GM12891 (cell line): ENCODE data around the gene ERP44.

ENCODE experiments used
- DNase-seq: peaks from one replicate; pipeline ENCODE4 v3.0.0; 2011; ENCODE audit warnings: low spot score; ENCODE audit not compliant: insufficient read length
- FAIRE-seq: peaks from 2 replicates; lab custom pipeline; 2011; peaks lifted over from hg19 to GRCh38; lab: Jason Lieb, UNC
- PAX5 ChIP-seq: IDR thresholded peaks from 2 replicates; pipeline ENCODE4 v1.6.1; 2011; ENCODE audit warnings: low read length, moderate library complexity, mild to moderate bottlenecking; ENCODE audit not compliant: insufficient read depth, severe bottlenecking
- POLR2A ChIP-seq: IDR thresholded peaks from 2 replicates; pipeline ENCODE4 v1.6.1; 2011; ENCODE audit warnings: low read depth, low read length, control low read depth
- POLR2AphosphoS5 ChIP-seq: IDR thresholded peaks from 2 replicates; pipeline ENCODE4 v1.6.1; 2011; ENCODE audit warnings: low read depth, low read length, control low read depth
- POU2F2 ChIP-seq: IDR thresholded peaks from 2 replicates; pipeline ENCODE4 v1.6.1; 2011; ENCODE audit warnings: low read depth, mild to moderate bottlenecking, control low read depth, low read length, moderate library complexity
- SPI1 ChIP-seq: IDR thresholded peaks from 2 replicates; pipeline ENCODE4 v1.6.1; 2011; ENCODE audit warnings: low read depth, low read length, control low read depth
- TAF1 ChIP-seq: IDR thresholded peaks from 2 replicates; pipeline ENCODE4 v1.6.1; 2011; ENCODE audit warnings: low read depth, low read length, control low read depth

Gene ERP44

DNA sequence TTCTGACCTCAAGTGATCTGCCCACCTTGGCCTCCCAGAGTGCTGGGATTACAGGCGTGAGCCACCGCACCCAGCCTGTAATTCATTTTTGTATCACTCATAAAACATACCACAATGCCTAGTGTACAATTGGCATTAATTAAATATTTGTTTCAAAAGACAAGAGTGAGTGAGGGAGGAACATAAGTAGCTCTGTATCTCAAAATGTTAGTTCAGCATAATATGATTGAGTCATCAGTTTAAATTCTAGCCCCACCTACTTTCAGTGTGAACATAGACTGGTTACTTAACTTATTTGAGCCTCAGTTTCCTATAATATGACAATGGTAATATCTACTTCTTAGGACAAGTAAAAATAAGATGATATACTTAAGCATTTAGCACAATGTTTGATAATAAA lies 27.1 kb upstream of the ERP44 start:
- FAIRE-seq = no peak
- DNase-seq = no peak
- TF ChIP-seq PAX5 = no peak
- TF ChIP-seq POLR2A = no peak
- TF ChIP-seq POLR2AphosphoS5 = no peak
- no peak for TF ChIP-seq POU2F2
- TF ChIP-seq TAF1 = no peak
- no peak for TF ChIP-seq SPI1

- no peak for DNase-seq
- TF ChIP-seq TAF1 = no peak
- no peak for TF ChIP-seq POLR2A
- no peak for TF ChIP-seq SPI1
- no peak for TF ChIP-seq POU2F2
- no peak for TF ChIP-seq PAX5
- no peak for TF ChIP-seq POLR2AphosphoS5
- FAIRE-seq = no peak
These were observed 26.4 kb upstream of the ERP44 start for GRCh38 chr9:100125236-100125635.

DNA sequence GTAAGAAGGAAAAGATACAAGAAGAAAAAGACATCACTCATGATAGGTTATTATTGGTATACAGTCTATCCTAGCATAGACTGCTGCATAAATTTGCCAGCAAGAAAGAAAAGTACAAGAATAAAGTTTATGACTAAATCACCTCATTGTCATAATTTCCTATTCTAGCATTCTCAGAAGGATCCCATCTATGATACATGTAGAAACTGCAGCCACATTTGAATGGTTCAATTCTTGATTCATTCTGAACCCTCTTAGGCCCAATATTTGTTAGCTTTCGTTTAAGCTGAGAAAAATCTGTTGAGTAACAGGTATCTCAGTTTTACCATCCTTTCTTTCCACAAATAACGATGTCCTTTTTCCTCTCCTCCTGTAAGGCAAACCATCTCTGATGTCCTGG lies 21.5 kb upstream of the ERP44 start:
- DNase-seq (no peak), FAIRE-seq (no peak)
- no peak for TF ChIP-seq SPI1
- TF ChIP-seq TAF1 = no peak
- no peak for TF ChIP-seq PAX5
- no peak for TF ChIP-seq POLR2A
- TF ChIP-seq POLR2AphosphoS5 = no peak
- TF ChIP-seq POU2F2 = no peak

GRCh38 chr9:100117316-100117715 lies 18.5 kb upstream of the ERP44 start:
- DNase-seq (no peak), FAIRE-seq (no peak)
- TF ChIP-seq TAF1 (no peak), SPI1 (no peak), POLR2AphosphoS5 (no peak), POLR2A (no peak), PAX5 (no peak), POU2F2 (no peak)

- no peak for FAIRE-seq
- no peak for TF ChIP-seq PAX5
These were observed 14.0 kb upstream of the ERP44 start for GRCh38 chr9:100112677-100113336.

GRCh38 chr9:100111235-100111634 lies 12.4 kb upstream of the ERP44 start:
- no peak for TF ChIP-seq SPI1
- no peak for TF ChIP-seq POU2F2
- TF ChIP-seq PAX5 = no peak
- TF ChIP-seq POLR2A = no peak
- TF ChIP-seq POLR2AphosphoS5 = no peak
- TF ChIP-seq TAF1 = no peak
- FAIRE-seq = no peak
- no peak for DNase-seq

More at GRCh38 chr9:100112677-100113336, 14.0 kb upstream of the ERP44 start:
- DNase-seq = no peak

GRCh38 chr9:100108559-100108958 lies 9.8 kb upstream of the ERP44 start:
- FAIRE-seq (no peak), DNase-seq (no peak)
- no peak for TF ChIP-seq TAF1
- TF ChIP-seq POLR2A = no peak
- TF ChIP-seq SPI1 = no peak
- no peak for TF ChIP-seq POLR2AphosphoS5
- TF ChIP-seq POU2F2 = no peak
- TF ChIP-seq PAX5 = no peak

- no peak for FAIRE-seq
- TF ChIP-seq POU2F2 (no peak), POLR2A (no peak), PAX5 (no peak), TAF1 (no peak)
- no peak for DNase-seq
These were observed 7.8 kb upstream of the ERP44 start for GRCh38 chr9:100106616-100107015.

DNA sequence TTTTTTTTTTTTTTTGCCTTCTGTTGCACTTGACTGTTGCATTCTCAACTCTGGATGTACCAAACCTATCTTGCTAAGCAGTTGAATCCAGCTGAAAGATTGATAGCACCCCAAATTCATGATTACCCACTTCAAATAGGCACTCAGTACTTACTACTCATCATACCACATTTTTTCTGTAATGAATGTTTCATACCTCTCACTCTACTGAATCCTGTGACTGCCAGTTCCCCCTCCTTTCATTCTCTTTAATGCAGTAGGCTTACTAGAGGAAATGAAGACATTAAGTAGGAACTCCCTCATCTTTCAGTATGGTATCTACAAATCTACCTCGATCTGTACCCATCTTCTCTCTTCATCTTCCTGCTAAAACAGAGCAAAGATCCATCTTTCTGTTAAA lies 7.1 kb upstream of the ERP44 start:
- DNase-seq (no peak), FAIRE-seq (no peak)
- TF ChIP-seq SPI1 = no peak
- no peak for TF ChIP-seq POU2F2
- TF ChIP-seq POLR2AphosphoS5 = no peak
- TF ChIP-seq POLR2A = no peak
- no peak for TF ChIP-seq PAX5
- no peak for TF ChIP-seq TAF1

DNA sequence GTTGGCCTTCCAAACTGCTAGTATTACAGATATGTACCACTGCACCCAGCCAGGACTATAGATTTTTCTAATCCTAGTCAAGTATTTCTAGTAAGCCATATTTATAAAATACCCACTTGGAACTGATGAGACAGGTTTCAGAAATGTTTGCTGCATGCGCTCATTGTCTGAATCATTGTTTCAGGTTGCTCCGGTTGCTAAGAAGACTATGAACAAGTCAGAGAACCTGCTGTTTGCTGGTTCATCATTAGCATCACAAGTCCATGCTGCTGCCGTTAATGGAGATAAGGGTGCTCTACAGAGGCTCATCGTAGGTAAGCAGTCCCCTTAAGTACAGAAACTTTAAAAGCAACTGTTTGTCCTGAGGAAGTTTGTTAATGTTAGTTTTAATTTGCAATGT lies 5.5 kb upstream of the ERP44 start:
- TF ChIP-seq SPI1 (no peak), PAX5 (no peak), POU2F2 (no peak), POLR2A (no peak), POLR2AphosphoS5 (no peak), TAF1 (no peak)
- no peak for FAIRE-seq

DNA sequence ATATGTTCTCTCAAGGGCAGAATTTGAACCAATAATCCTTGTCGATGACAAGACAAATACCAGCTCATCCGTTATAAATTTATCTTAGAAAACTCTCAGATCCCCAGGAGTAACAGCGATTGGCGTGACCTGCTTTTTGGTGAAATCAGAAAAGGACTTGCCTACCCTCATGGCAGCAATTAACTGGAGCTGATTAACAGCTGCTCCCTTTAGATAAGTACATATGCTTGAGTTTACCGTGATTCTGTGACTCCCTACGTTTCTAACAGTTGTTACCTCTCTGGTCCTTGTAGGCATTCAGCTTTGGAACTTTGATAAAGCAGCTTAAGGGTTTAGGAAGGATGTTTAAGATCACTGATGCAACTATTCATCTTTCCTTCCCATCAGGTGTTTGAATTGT lies 2.8 kb upstream of the ERP44 start:
- no peak for FAIRE-seq

More for the DNA sequence above, 5.5 kb upstream of the ERP44 start:
- DNase-seq = no peak

More for the DNA sequence above, 2.8 kb upstream of the ERP44 start:
- DNase-seq = no peak
- TF ChIP-seq PAX5 (no peak), POLR2A (no peak), SPI1 (no peak), POU2F2 (no peak), POLR2AphosphoS5 (no peak), TAF1 (no peak)
